A549 (cell line): Measurements from ENCODE around the gene PCNX1. TPM values are rescaled to one million over a fixed set of nuclear protein-coding genes. Genes with fewer than 3 reads are reported as not detected.

Source experiments
- ATAC-seq, 2 experiments: fragments of 200-7000 bp in 1 of 2; fragments of >200 bp in 1 of 2; cut with Nextera tagmentation in 1 of 2; cut with Tn5 transposase in 1 of 2; 3 replicates each; pipeline versions ENCODE4 v1.8.0 to v1.9.1; 2018 to 2020; ENCODE audit warnings: mild to moderate bottlenecking in 1 of 2, moderate library complexity in 1 of 2
- CTCF ChIA-PET: fragments of 300-600 bp; sonication (Branson Sonifier 250); formaldehyde crosslinking; extraction: SDS; loops from one replicate; lab custom pipeline; 2021; ENCODE audit warnings: antibody characterized with exemption, inconsistent platforms; lab: Yijun Ruan, JAX
- POLR2A ChIA-PET: fragments of 350-600 bp; formaldehyde crosslinking; extraction: SDS; loops from one replicate; lab custom pipeline; 2021; ENCODE audit warnings: antibody characterized with exemption, inconsistent platforms; lab: Yijun Ruan, JAX
- DNase-seq, 2 experiments: peaks; one replicate each; pipeline versions ENCODE4 v3.0.0 to v3.0.0-alpha.2; 2011 to 2016; ENCODE audit warnings: low read depth in 1 of 2, low spot score in 1 of 2
- FAIRE-seq: peaks from 2 replicates; lab custom pipeline; 2011; peaks lifted over from hg19 to GRCh38; lab: Jason Lieb, UNC
- H3K27ac ChIP-seq, 2 experiments: fragments of >200 bp; sonication (Bioruptor Twin); formaldehyde crosslinking; 3 replicates each; pipeline ENCODE4 v1.5.1; 2016 to 2017
- H3K4me1 ChIP-seq: fragments of >200 bp; sonication (Bioruptor Twin); formaldehyde crosslinking; 3 replicates; pipeline ENCODE4 v1.6.1; 2016
- H3K4me2 ChIP-seq: fragments of >200 bp; sonication (Bioruptor Twin); formaldehyde crosslinking; 3 replicates; pipeline ENCODE4 v1.6.1; 2016
- H3K4me3 ChIP-seq: fragments of >200 bp; sonication (Bioruptor Twin); formaldehyde crosslinking; 3 replicates; pipeline ENCODE4 v1.5.1; 2016
- H3K9me3 ChIP-seq: fragments of >200 bp; sonication (Bioruptor Twin); formaldehyde crosslinking; 3 replicates; pipeline ENCODE4 v1.6.1; 2016
- BCL3 ChIP-seq: fragments of >200 bp; sonication (Bioruptor Twin); formaldehyde crosslinking; IDR thresholded peaks from 3 replicates; pipeline ENCODE4 v1.6.1; 2016
- CHD4 ChIP-seq: fragments of 200-600 bp; sonication (generic); IDR thresholded peaks from 2 replicates; pipeline ENCODE4 v1.6.1; 2016; ENCODE audit warnings: antibody characterized with exemption, mild to moderate bottlenecking, borderline replicate concordance
- EP300 ChIP-seq, 2 experiments: fragments of >200 bp; sonication (Bioruptor Twin); formaldehyde crosslinking; IDR thresholded peaks; 2 replicates in 1 of 2; 3 replicates in 1 of 2; pipeline ENCODE4 v1.6.1; 2016 to 2017
- ESRRA ChIP-seq: fragments of 150-350 bp; IDR thresholded peaks from 2 replicates; pipeline ENCODE4 v1.6.1; 2014; ENCODE audit warnings: mild to moderate bottlenecking, low read length, borderline replicate concordance
- FOSL2 ChIP-seq, 2 experiments: fragments of 450-650 bp in 1 of 2; fragments of >200 bp in 1 of 2; sonication (Bioruptor Twin) in 1 of 2; formaldehyde crosslinking; IDR thresholded peaks; 2 replicates each; pipeline versions ENCODE4 v1.5.0 to v1.6.1; 2016 to 2020; ENCODE audit warnings: mild to moderate bottlenecking in 1 of 2, moderate library complexity in 1 of 2
- GATA3 ChIP-seq: IDR thresholded peaks from 2 replicates; pipeline ENCODE4 v1.6.1; 2012; ENCODE audit warnings: borderline replicate concordance
- HES2 ChIP-seq: fragments of >200 bp; sonication (Bioruptor Twin); formaldehyde crosslinking; IDR thresholded peaks from 2 replicates; pipeline ENCODE4 v1.6.1; 2016
- HOXA7 ChIP-seq: fragments of 250-450 bp; sonication (Bioruptor Pico); IDR thresholded peaks from 2 replicates; pipeline ENCODE4 v1.5.0; 2020; ENCODE audit warnings: mild to moderate bottlenecking, moderate library complexity
- HOXB13 ChIP-seq: fragments of 250-450 bp; sonication (Bioruptor Pico); IDR thresholded peaks from 2 replicates; pipeline ENCODE4 v1.5.0; 2020; ENCODE audit warnings: low read depth, mild to moderate bottlenecking, moderate library complexity
- JUN ChIP-seq, 2 experiments: fragments of >200 bp; sonication (Bioruptor Twin); formaldehyde crosslinking; IDR thresholded peaks; 2 replicates in 1 of 2; 3 replicates in 1 of 2; pipeline ENCODE4 v1.6.1; 2016 to 2017
- JUNB ChIP-seq: fragments of >200 bp; sonication (Bioruptor Twin); formaldehyde crosslinking; IDR thresholded peaks from 2 replicates; pipeline ENCODE4 v1.6.1; 2016
- KDM1A ChIP-seq: fragments of 200-600 bp; sonication (generic); IDR thresholded peaks from 2 replicates; pipeline ENCODE4 v1.6.1; 2016; ENCODE audit warnings: low read depth, mild to moderate bottlenecking
- MAFK ChIP-seq: fragments of 450-650 bp; IDR thresholded peaks from 2 replicates; pipeline ENCODE4 v1.6.1; 2014; ENCODE audit not compliant: partially characterized antibody
- MAX ChIP-seq: IDR thresholded peaks from 2 replicates; pipeline ENCODE4 v1.6.1; 2012
- MAZ ChIP-seq: fragments of 150-350 bp; IDR thresholded peaks from 2 replicates; pipeline ENCODE4 v1.6.1; 2014; ENCODE audit warnings: antibody characterized with exemption, low read depth, low read length, borderline replicate concordance
- NFE2L2 ChIP-seq: fragments of 150-350 bp; conservative IDR thresholded peaks from 2 replicates; pipeline ENCODE4 v1.6.1; 2014; ENCODE audit warnings: low read length
- NPAS2 ChIP-seq: fragments of 250-450 bp; sonication (Bioruptor Pico); IDR thresholded peaks from 2 replicates; pipeline ENCODE4 v1.8.0; 2022; ENCODE audit warnings: mild to moderate bottlenecking, moderate library complexity, borderline replicate concordance
- RAD21 ChIP-seq, 2 experiments: fragments of >200 bp in 1 of 2; sonication (Bioruptor Twin) in 1 of 2; formaldehyde crosslinking in 1 of 2; IDR thresholded peaks in 1 of 2; conservative IDR thresholded peaks in 1 of 2; 2 replicates in 1 of 2; 3 replicates in 1 of 2; pipeline ENCODE4 v1.6.1; 2012 to 2018; ENCODE audit warnings: inconsistent platforms in 1 of 2
- RCOR1 ChIP-seq: fragments of 150-350 bp; IDR thresholded peaks from 2 replicates; pipeline ENCODE4 v1.6.1; 2014; ENCODE audit warnings: antibody characterized with exemption, low read length, low read depth
- RFX5 ChIP-seq: fragments of 450-650 bp; IDR thresholded peaks from 2 replicates; pipeline ENCODE4 v1.7.1; 2014; ENCODE audit warnings: antibody characterized with exemption, mild to moderate bottlenecking, moderate library complexity
- RNF2 ChIP-seq: fragments of 200-600 bp; sonication (generic); IDR thresholded peaks from 2 replicates; pipeline ENCODE4 v1.6.1; 2016; ENCODE audit warnings: low read depth, mild to moderate bottlenecking, antibody characterized with exemption, moderate library complexity, borderline replicate concordance
- ZFP36 ChIP-seq: fragments of 450-650 bp; IDR thresholded peaks from 2 replicates; pipeline ENCODE4 v1.6.1; 2014; ENCODE audit warnings: borderline replicate concordance; ENCODE audit not compliant: partially characterized antibody
- ZSCAN20 ChIP-seq: fragments of 250-450 bp; sonication (Bioruptor Pico); IDR thresholded peaks from 2 replicates; pipeline ENCODE4 v1.8.0; 2022; ENCODE audit warnings: mild to moderate bottlenecking, moderate library complexity
- WGBS: methylation state at CpG from one replicate; pipeline ENCODE4 v1.1.6; 2017; ENCODE audit errors: missing lambda C conversion rate; 5-methylcytosine and 5-hydroxymethylcytosine counted together
- polyA plus RNA-seq, 4 experiments: library from polyadenylated mRNA; depleted of rRNA in 3 of 4; stranded (reverse); fragments of >200 nt; fragmentation: RNase III in 1 of 4; extraction: RNeasy Plus Mini Kit Qiagen cat#74134 plus additional on column Dnase treatment in 1 of 4; gene quantifications; 2 replicates in 3 of 4; 3 replicates in 1 of 4; pipeline ENCODE4 v1.2.3, GENCODE V29; 2011 to 2017
- TF ChIP-seq, protein P1 (sequence below): fragments of 450-650 bp; IDR thresholded peaks from 2 replicates; pipeline ENCODE4 v1.6.1; 2014; ENCODE audit warnings: antibody characterized with exemption
- TF ChIP-seq, protein P2 (sequence below): fragments of 150-350 bp; IDR thresholded peaks from 2 replicates; pipeline ENCODE4 v1.6.1; 2014; ENCODE audit warnings: low read depth, mild to moderate bottlenecking, low read length
- TF ChIP-seq, protein P3 (sequence below): fragments of >200 bp; sonication (Bioruptor Twin); formaldehyde crosslinking; IDR thresholded peaks from 3 replicates; pipeline ENCODE4 v1.5.1; 2016

Gene PCNX1
- polyA plus RNA-seq, 2 of the 4 experiments (the other 2 are of a cell fraction): 10.4 to 45.0 TPM

DNA sequence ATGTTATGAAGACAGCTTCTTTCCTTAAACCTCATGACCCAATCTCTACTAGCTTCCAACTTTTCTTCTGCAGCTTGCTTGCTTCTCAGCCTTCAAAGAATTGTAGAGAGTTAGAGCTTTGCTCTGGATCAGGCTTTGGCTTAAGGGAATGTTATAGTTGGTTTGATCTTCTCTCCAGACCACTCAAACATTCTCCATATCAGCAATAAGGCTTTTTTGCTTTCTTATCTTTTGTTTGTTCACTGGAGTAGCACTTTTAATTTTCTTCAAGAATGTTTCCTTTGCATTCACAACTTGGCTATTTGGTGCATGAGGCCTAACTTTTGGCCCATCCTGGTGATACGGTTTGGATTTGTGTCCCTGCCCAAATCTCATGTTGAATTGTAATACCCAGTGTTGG is 163.8 kb downstream of the PCNX1 start:
- H3K4me2 ChIP-seq: no peak overlapping the region
- H3K9me3 ChIP-seq: no peaks in the 10 kb centered on the region
- no peak for ATAC-seq
- WGBS: 87% methylated on average over 1 of the region's 1 CpG
- POLR2A ChIA-PET: no interaction called here
- no peak overlapping the region for H3K4me3 ChIP-seq
- no peak for FAIRE-seq
- TF ChIP-seq RNF2: no peak
- TF ChIP-seq BCL3: no peak
- TF ChIP-seq, protein P1, sequence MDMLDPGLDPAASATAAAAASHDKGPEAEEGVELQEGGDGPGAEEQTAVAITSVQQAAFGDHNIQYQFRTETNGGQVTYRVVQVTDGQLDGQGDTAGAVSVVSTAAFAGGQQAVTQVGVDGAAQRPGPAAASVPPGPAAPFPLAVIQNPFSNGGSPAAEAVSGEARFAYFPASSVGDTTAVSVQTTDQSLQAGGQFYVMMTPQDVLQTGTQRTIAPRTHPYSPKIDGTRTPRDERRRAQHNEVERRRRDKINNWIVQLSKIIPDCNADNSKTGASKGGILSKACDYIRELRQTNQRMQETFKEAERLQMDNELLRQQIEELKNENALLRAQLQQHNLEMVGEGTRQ: no peak
- TF ChIP-seq RFX5: no peak
- TF ChIP-seq EP300 (IDR thresholded peaks at IDR 0.05): no peak
- TF ChIP-seq FOSL2 (IDR thresholded peaks at IDR 0.05): no peak
- TF ChIP-seq FOSL2 (CRISPR knock-in tag; IDR thresholded peaks at IDR 0.05): no peak
- TF ChIP-seq MAZ: no peak
- no peak for TF ChIP-seq RCOR1
- no peak for TF ChIP-seq HES2
- no peak for TF ChIP-seq JUNB
- TF ChIP-seq, protein P2, sequence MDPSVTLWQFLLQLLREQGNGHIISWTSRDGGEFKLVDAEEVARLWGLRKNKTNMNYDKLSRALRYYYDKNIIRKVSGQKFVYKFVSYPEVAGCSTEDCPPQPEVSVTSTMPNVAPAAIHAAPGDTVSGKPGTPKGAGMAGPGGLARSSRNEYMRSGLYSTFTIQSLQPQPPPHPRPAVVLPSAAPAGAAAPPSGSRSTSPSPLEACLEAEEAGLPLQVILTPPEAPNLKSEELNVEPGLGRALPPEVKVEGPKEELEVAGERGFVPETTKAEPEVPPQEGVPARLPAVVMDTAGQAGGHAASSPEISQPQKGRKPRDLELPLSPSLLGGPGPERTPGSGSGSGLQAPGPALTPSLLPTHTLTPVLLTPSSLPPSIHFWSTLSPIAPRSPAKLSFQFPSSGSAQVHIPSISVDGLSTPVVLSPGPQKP: no peak
- TF ChIP-seq ZFP36: no peak
- TF ChIP-seq, protein P3, sequence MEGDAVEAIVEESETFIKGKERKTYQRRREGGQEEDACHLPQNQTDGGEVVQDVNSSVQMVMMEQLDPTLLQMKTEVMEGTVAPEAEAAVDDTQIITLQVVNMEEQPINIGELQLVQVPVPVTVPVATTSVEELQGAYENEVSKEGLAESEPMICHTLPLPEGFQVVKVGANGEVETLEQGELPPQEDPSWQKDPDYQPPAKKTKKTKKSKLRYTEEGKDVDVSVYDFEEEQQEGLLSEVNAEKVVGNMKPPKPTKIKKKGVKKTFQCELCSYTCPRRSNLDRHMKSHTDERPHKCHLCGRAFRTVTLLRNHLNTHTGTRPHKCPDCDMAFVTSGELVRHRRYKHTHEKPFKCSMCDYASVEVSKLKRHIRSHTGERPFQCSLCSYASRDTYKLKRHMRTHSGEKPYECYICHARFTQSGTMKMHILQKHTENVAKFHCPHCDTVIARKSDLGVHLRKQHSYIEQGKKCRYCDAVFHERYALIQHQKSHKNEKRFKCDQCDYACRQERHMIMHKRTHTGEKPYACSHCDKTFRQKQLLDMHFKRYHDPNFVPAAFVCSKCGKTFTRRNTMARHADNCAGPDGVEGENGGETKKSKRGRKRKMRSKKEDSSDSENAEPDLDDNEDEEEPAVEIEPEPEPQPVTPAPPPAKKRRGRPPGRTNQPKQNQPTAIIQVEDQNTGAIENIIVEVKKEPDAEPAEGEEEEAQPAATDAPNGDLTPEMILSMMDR: no peak
- no peak for TF ChIP-seq NFE2L2
- no peak for TF ChIP-seq CHD4
- TF ChIP-seq, all 56 proteins: peak for 0
- Histone ChIP-seq H3K27ac (no peak overlapping the region), H3K4me1 (peaks cover 8% of the 10 kb centered on the region; the same call in 2 of the 3 replicates)
- CTCF ChIA-PET: no interaction called here
- DNase-seq: no peak

GRCh38 chr14:71076462-71077092 is 169.3 kb downstream of the PCNX1 start:
- ATAC-seq (no peak), DNase-seq (no peak), FAIRE-seq (no peak)
- no peak overlapping the region for H3K4me3 ChIP-seq
- 0 out of 6 replicates have a peak overlapping the region, but pooled peaks of 1 of the 2 experiments have one; percentile 31 for H3K27ac ChIP-seq
- ChIA-PET CTCF (interaction anchor here (0.7 to 1.6 kb wide), 2 partner anchors 10 to 676 kb away, joined by 3 to 4 read pairs; no protein-coding TSS in a partner anchor), POLR2A (no interaction called here)
- H3K4me2 ChIP-seq: no peak overlapping the region
- 89% methylated on average over 1 of the region's 1 CpG for WGBS
- TF ChIP-seq RAD21 (conservative IDR thresholded peaks at IDR 0.05 in 1 of 2, IDR thresholded peaks at IDR 0.05 in 1 of 2) (no peak), ZSCAN20 (CRISPR knock-in tag) (no peak), KDM1A (no peak), HOXA7 (no peak), MAFK (no peak), HOXB13 (CRISPR knock-in tag) (no peak), MAX (no peak), CHD4 (no peak), JUN (IDR thresholded peaks at IDR 0.05) (no peak), ESRRA (no peak), GATA3 (no peak), NPAS2 (no peak)
- TF ChIP-seq, protein P3: no peak
- TF ChIP-seq, protein P1: no peak
- no peaks in the 10 kb centered on the region for H3K4me1 ChIP-seq
- H3K9me3 ChIP-seq: peaks cover 22% of the 10 kb centered on the region
